Large intestine (tissue), 3 donors: ENCODE results near the gene CEP72. TPM values are rescaled to one million over a fixed set of nuclear protein-coding genes. Genes with fewer than 3 reads are reported as not detected.
A peak's percentile ranks its signal among the peaks of the same experiment; 100 is the strongest.

Experiments used
- DNase-seq, 2 donors: peaks; one replicate each; pipeline versions ENCODE4 v3.0.0 to v3.0.0-alpha.2; 2013
- H3K27ac ChIP-seq: one replicate; pipeline ENCODE4 v1.5.1; 2013; ENCODE audit warnings: low read length
- H3K27me3 ChIP-seq: 2 replicates; pipeline ENCODE4 v1.6.1; 2013; ENCODE audit warnings: low read length; ENCODE audit not compliant: control insufficient read depth, insufficient read depth
- H3K36me3 ChIP-seq: 2 replicates; pipeline ENCODE4 v1.6.1; 2013; ENCODE audit warnings: low read length; ENCODE audit not compliant: control insufficient read depth, insufficient read depth
- H3K4me1 ChIP-seq: one replicate; pipeline ENCODE4 v1.6.1; 2013; ENCODE audit warnings: low read length; ENCODE audit not compliant: control insufficient read depth, insufficient read depth
- H3K4me3 ChIP-seq: one replicate; pipeline ENCODE4 v1.5.1; 2013; ENCODE audit warnings: low read length
- H3K9me3 ChIP-seq: one replicate; pipeline ENCODE4 v1.6.1; 2013; ENCODE audit warnings: mild to moderate bottlenecking, low read depth, low read length, moderate library complexity; ENCODE audit not compliant: control insufficient read depth
- WGBS: methylation state at CpG from one replicate; pipeline ENCODE4 v1.1.5; 2013; ENCODE audit warnings: low lambda C conversion rate; ENCODE audit not compliant: insufficient coverage; 5-methylcytosine and 5-hydroxymethylcytosine counted together
- polyA plus RNA-seq: library from polyadenylated mRNA; unstranded; fragments of 120-200 nt; gene quantifications from one replicate; pipeline ENCODE4 v1.2.1, GENCODE V29; 2013

The CEP72 gene
- polyA plus RNA-seq, 1 donor: 8.5 TPM

DNA sequence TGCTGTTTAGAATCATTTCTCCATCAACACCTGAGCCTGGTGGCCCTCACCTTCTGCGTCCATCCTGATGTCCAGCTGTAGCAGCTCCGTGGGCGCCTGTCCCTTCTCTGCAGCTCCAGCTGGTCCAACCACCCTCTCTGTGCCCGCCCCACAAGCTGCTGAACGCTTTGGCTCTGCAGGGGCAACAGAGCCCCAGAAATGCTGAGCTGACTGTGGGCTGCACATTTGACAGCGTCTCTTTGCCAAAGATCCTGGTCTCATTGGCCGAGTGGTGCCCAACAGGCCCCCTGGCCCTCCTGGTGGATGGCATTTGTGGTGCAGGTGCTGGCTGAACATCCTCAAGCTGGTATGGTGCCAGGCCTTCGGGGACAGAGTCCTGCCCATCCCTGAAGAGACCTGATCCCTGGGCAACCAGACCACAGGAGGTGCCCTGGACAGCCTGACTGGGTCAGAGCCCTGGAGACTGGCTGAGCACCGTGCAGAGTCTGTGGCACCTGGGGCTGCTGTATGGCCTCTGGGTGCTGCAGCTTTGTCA, 25.3 kb upstream of the CEP72 start:
- DNase-seq: peak in 1 of 2 donors; percentile 22
- H3K36me3 ChIP-seq: no peaks in the 10 kb centered on the region
- no peaks in the 10 kb centered on the region for H3K27me3 ChIP-seq
- peaks cover 19% of the 10 kb centered on the region for H3K4me1 ChIP-seq
- no peaks in the 10 kb centered on the region for H3K9me3 ChIP-seq
- no peak overlapping the region for H3K27ac ChIP-seq
- WGBS: no CpG with 5 or more reads among the region's 9 CpGs
- no peak overlapping the region for H3K4me3 ChIP-seq

DNA sequence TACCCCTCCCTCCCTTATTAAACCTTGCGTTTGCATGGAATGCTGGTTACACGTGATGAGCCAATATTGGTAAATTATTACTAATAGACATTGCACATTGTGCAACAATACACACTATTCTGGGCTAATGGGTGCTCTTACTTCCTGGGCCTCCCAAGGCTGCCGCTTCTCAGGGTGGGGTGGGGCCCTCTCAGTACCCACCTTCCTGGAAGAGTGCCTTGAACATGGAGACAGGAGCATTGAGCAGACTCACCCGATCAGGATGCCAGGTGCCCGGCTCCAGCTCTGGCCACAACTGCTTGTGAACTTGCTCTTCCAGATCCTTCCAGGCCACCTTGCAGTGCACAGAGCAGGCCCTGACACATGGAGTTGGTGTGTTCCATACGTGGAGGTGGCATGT, 24.7 kb upstream of the CEP72 start:
- peak; percentile 30 to 78 for DNase-seq
- H3K4me1 ChIP-seq: peaks cover 24% of the 10 kb centered on the region
- H3K27me3 ChIP-seq: no peaks in the 10 kb centered on the region
- peak overlapping the region; percentile 9 for H3K27ac ChIP-seq
- no CpG with 5 or more reads among the region's 6 CpGs for WGBS
- no peaks in the 10 kb centered on the region for H3K36me3 ChIP-seq
- H3K4me3 ChIP-seq: no peak overlapping the region
- H3K9me3 ChIP-seq: no peaks in the 10 kb centered on the region

DNA sequence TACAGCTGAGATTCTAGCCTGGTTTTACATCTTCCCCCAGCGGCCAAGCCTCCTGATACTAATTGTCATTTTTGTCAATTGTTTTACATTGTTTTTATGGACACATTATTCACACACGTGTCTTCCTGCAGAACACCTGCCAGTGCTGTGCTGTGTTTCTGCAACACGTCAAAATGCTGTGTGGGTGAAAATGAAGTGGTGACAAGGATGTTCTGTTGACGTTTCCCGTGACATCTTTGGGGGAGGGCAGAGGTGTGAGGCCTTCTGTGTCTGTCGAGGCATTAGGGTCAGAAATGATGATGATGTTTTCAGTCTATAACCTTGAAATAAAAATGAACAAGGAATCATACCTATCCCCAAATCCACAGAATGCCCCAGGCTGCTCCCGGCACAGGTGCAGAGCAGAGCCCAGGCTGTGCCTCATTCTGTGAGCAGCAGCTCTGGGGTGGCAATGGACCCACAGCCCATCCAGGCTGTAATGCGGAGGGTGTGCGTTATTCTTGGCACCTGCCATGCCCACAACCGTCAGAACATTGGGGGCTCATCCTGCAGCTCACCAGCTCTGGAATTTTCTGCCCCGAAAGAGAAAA, 23.6 kb upstream of the CEP72 start:
- Histone ChIP-seq H3K36me3 (no peaks in the 10 kb centered on the region), H3K4me3 (no peak overlapping the region), H3K27me3 (no peaks in the 10 kb centered on the region), H3K9me3 (no peaks in the 10 kb centered on the region), H3K27ac (no peak overlapping the region), H3K4me1 (peaks cover 27% of the 10 kb centered on the region)
- DNase-seq: no peak
- no CpG with 5 or more reads among the region's 11 CpGs for WGBS

DNA sequence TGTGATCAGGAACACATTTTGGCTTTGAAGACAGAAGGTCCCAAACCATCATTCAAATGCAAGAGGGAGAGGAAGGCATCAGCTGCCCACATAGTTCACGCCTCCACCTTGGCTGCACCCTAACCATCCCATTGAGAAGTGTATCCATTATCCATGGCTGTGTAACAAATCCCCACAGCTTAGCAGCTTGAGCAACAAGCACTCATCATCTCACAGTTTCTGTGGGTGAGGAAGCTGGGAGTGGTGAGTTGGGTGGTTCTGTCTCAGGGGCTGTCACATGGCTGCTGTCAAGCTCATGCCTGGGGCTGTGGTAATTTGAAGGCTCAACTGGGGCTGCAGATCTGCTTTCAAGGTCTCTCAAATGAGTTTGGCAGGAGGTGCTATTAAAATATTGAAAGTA, 23.0 kb upstream of the CEP72 start:
- Histone ChIP-seq H3K4me3 (no peak overlapping the region), H3K4me1 (peaks cover 30% of the 10 kb centered on the region), H3K27me3 (no peaks in the 10 kb centered on the region), H3K9me3 (no peaks in the 10 kb centered on the region), H3K27ac (no peak overlapping the region), H3K36me3 (no peaks in the 10 kb centered on the region)
- DNase-seq: no peak
- WGBS: no CpG with 5 or more reads among the region's 1 CpG

DNA sequence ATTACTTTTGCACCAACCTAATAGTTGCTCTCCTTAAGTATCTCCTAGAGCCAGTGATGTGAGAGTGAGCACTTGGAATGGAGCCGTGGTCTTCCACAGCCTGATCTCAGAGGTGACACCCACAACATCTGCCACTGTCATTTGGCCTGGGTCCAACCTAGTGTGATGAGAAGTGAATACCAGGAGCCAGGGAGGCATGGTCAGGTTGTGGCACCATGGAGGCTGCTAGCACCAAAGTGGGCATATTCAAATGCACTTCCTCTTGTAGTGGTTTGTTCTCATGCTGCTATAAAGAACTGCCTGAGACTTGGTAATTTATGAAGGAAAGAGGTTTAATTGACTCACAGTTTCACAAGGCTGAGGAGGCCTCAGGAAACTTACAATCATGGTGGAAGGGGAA, 22.6 kb upstream of the CEP72 start:
- no peaks in the 10 kb centered on the region for H3K36me3 ChIP-seq
- no peaks in the 10 kb centered on the region for H3K9me3 ChIP-seq
- H3K27me3 ChIP-seq: no peaks in the 10 kb centered on the region
- no peak overlapping the region for H3K27ac ChIP-seq
- H3K4me1 ChIP-seq: peaks cover 33% of the 10 kb centered on the region
- no CpG with 5 or more reads among the region's 1 CpG for WGBS
- DNase-seq: no peak
- no peak overlapping the region for H3K4me3 ChIP-seq

DNA sequence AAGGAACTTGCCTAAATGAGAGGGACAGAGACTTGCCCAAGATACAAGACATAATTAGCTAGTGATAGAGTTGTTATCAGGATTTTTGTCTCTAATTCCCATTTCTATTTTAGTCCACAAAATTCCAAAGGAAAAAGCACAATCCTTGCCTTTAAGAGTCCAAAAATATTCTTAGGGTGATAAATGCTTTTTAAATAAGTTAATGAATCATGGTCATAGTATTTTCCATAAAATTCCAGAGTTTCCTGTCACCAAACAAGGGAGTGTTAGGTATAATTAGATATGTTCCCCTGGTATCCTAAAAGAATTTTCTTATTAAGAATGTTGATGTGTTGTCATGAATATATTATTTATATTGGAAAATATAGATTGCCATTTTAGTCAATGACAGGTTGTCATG, 21.8 kb upstream of the CEP72 start:
- Histone ChIP-seq H3K9me3 (no peaks in the 10 kb centered on the region), H3K4me3 (no peak overlapping the region), H3K36me3 (no peaks in the 10 kb centered on the region), H3K4me1 (peaks cover 41% of the 10 kb centered on the region), H3K27ac (no peak overlapping the region), H3K27me3 (no peaks in the 10 kb centered on the region)
- no peak for DNase-seq

DNA sequence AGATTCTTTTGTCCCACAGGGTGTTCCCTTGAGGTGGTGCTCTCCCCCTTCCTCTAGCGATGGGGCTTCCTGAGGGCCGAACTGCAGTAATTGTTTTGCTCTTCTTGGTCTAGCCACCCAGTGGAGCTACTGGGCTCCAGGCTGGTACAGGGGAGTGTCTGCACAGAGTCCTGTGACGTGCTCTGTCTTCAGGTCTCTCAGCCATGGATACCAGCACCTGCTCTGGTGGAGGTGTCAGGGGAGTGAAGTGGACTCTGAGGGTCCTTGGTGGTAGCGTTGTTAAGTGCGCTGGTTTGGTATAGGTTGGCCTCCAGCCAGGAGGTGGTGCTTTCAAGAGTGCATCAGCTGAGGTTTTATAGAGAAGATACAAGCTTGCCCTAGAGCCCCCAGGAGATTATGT, 20.4 kb upstream of the CEP72 start:
- no CpG with 5 or more reads among the region's 5 CpGs for WGBS
- Histone ChIP-seq H3K27me3 (no peaks in the 10 kb centered on the region), H3K9me3 (no peaks in the 10 kb centered on the region), H3K4me3 (no peak overlapping the region), H3K36me3 (no peaks in the 10 kb centered on the region), H3K4me1 (peaks cover 49% of the 10 kb centered on the region), H3K27ac (no peak overlapping the region)
- no peak for DNase-seq

DNA sequence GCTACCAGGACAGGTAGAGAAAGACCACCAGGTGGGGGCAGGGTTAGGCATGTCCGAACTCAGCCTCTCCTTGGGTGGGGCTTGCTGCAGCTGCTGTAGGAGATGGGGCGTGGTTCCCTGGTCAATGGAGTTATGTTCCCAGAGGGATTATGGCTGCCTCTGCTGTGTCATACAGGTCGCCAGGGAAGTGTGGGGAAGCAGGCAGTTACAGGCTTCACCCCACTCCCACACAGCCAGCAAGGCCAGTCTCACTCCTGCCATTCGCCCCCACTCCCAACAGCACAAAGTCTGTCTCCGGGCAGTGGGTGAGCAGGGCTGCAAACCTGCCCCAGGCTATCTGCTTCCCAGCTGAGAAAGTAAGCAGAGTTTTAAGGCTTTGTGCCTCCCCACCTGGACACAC, 20.0 kb upstream of the CEP72 start:
- H3K27me3 ChIP-seq: no peaks in the 10 kb centered on the region
- H3K36me3 ChIP-seq: no peaks in the 10 kb centered on the region
- peaks cover 46% of the 10 kb centered on the region for H3K4me1 ChIP-seq
- no CpG with 5 or more reads among the region's 5 CpGs for WGBS
- H3K4me3 ChIP-seq: no peak overlapping the region
- peak in 1 of 2 donors; percentile 29 for DNase-seq
- no peaks in the 10 kb centered on the region for H3K9me3 ChIP-seq
- H3K27ac ChIP-seq: no peak overlapping the region

DNA sequence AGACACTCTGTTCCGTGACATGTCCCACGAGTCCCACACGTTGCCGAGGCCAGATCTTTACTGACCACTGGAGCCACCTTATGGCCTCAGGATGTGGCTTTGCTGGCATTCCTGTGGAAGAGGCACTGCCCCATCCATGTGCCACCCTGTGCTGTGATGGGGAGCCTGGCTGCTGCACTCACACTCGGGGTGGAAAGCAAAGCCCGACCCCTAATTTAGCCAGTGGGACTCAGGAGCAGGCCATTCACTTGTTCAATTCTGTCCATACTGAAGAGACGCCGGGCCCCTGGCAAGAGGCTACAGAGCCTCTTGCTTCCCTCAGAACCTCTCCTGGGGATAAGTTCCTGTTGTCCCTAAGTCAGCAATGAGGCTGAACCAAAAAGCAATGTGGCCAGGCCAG, 18.6 kb upstream of the CEP72 start:
- Histone ChIP-seq H3K4me1 (peaks cover 36% of the 10 kb centered on the region), H3K4me3 (no peak overlapping the region), H3K27me3 (no peaks in the 10 kb centered on the region), H3K27ac (no peak overlapping the region), H3K9me3 (no peaks in the 10 kb centered on the region), H3K36me3 (no peaks in the 10 kb centered on the region)
- DNase-seq: no peak
- WGBS: no CpG with 5 or more reads among the region's 8 CpGs

DNA sequence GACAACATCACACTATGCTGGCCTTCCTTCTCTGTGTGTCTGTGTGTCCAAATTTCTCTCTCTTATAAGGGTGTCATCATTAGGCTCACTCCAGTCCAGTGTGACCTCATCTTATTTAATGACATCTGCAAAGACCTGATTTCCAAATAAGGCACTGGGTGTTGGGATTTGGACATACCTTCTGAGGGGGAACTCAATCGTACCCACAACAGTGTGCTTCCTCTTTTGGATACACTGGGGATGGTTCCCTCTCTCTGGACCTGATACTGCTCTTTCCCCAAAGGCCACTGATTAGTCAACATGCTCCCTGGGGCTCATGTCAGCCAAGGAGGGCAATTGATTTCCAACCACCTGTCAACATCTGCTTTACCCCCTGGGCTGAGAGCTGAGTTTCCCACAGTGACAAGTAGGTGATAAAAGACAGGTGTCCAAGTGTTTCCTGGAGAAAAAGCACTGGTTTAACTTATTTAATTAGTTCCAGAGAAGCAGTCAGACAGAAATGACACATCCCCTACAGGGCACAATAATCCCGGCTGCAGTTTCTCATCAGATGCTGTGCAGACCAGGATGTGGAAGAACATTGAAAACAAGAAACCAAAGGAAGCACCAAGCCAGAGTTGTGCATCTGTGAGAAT, 17.8 kb upstream of the CEP72 start:
- H3K4me1 ChIP-seq: peaks cover 36% of the 10 kb centered on the region
- H3K4me3 ChIP-seq: no peak overlapping the region
- H3K27me3 ChIP-seq: no peaks in the 10 kb centered on the region
- no peaks in the 10 kb centered on the region for H3K9me3 ChIP-seq
- no peaks in the 10 kb centered on the region for H3K36me3 ChIP-seq
- 50% methylated on average over 1 of the region's 2 CpGs for WGBS
- H3K27ac ChIP-seq: no peak overlapping the region
- DNase-seq: no peak
